ENCODE results near the gene SLC37A4.

GRCh38 chr11:119011476-119012053, 19.1 kb downstream of the SLC37A4 start:
- TF ChIP-seq CEBPB (IDR thresholded peaks at IDR 0.05) (no peak), JUNB (IDR thresholded peaks at IDR 0.05) (no peak), NR3C1 (IDR thresholded peaks at IDR 0.05) (no peak), MYC (IDR thresholded peaks at IDR 0.05; ENCODE audit: borderline replicate concordance, low read length) (no peak), CTCF (IDR thresholded peaks at IDR 0.05) (no peak), REST (IDR thresholded peaks at IDR 0.05) (no peak), ATOH8 (CRISPR knock-in tag; IDR thresholded peaks at IDR 0.05; ENCODE audit: low read depth) (no peak)

Data from A549 (cell line).